HG02938 (cell line): ENCODE results near the gene IFNL4.
"Not testable (repeated sequence)": the region's sequence is repeated elsewhere in the genome, so short reads cannot be mapped to it uniquely, and the experiment has no call there.

Source experiments
- ATAC-seq: cut with Tn5 transposase; IDR thresholded peaks from one replicate; pipeline ENCODE4 v1.9.1; 2021; ENCODE audit warnings: mild to moderate bottlenecking, moderate library complexity; ENCODE audit not compliant: unreplicated experiment

IFNL4 gene

GRCh38 chr19:39224910-39225309 is 23.7 kb downstream of the IFNL4 start:
- no peak for ATAC-seq

- ATAC-seq, result no peak
These were observed 24.9 kb downstream of the IFNL4 start for GRCh38 chr19:39223703-39224279.

GRCh38 chr19:39219108-39219507 is 29.5 kb downstream of the IFNL4 start:
- ATAC-seq, result not testable (repeated sequence)

- ATAC-seq, result no peak
These were observed 30.2 kb downstream of the IFNL4 start for GRCh38 chr19:39218230-39219007.

DNA sequence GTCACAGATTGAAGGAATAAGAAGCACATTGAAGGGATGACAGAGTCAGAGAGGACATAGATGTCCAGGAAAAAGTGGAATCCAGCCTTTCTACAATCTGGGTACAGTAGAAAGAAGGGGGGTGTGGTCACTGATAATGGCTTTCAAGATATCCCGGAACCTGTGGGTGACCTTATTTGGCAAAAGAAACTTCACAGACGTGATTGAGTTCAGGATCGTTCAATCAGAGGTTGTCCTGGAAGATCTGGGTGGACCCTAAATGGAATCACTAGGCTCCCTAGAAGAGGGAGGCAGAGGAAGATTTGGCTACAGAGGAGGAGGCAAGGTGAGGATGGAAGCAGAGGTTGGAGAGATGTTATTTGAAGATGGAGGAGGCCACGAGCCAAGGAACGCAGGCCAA is 31.6 kb downstream of the IFNL4 start:
- ATAC-seq, result no peak

GRCh38 chr19:39215323-39215722 is 33.3 kb downstream of the IFNL4 start:
- ATAC-seq, result not testable (repeated sequence)

DNA sequence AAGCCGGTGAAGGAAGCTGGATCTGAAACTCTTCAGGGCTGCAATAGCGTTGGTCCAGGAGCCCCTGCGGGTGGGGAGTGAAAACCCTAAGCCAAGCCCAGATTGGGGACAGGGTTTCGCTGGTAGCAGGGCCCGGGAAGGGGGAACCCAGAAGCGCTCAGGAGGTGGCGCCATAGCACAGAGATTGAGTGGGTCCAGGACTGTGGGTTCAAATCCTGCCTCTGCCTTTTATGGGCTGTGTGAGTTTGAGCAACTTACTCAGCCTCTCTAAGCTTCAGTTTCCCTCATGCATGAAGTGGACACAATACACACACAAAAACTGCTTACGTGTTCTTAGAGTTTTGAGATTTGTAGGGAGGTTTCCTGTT is 36.3 kb downstream of the IFNL4 start:
- no peak for ATAC-seq

DNA sequence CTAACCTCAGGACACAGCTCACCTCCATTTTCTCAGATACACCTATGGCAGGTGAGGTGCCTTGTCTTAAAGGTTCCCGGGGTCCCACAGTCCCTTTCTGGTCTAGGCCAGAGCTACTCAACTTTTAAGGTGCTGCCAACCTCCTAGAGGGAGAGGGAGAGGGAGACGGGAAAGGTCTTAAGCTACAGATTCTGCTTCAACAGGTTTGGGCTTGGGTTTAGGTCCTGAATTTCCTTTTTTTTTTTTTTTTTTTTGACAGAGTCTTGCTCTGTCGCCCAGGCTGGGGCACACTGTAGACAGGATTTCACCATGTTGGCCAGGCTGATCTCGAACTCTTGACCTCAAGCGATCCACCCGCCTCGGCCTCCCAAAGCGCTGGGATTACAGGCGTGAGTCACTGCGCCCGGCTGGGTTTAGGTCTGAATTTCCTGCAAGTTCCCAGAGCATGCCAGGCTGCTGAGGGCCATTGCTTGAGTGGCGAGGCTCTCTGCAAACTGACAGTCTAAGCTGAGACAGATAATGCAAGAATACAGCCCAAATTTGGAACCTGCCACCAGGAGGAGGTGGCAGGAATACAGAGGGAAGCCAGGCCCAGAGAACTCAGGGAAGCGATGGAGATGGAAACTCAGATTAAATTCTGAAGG is 36.8 kb downstream of the IFNL4 start:
- no peak for ATAC-seq

DNA sequence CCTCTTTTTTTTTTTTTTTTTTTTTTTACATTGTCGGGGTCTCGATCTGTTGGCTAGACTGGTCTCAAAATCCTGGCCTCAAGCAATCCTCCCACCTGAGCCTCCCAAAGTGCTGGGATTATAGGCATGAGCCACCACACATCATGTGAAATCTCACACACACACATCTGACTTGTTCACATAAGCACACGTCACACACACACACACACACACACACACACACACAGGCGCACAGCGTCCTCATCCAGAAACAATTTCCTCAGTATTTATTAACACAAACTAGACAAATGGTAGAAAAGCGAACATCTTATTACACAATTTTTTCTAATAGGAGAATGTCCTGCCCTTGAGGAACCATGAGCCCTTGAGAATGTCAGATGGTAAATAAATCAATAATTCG is 39.5 kb downstream of the IFNL4 start:
- ATAC-seq, result no peak

DNA sequence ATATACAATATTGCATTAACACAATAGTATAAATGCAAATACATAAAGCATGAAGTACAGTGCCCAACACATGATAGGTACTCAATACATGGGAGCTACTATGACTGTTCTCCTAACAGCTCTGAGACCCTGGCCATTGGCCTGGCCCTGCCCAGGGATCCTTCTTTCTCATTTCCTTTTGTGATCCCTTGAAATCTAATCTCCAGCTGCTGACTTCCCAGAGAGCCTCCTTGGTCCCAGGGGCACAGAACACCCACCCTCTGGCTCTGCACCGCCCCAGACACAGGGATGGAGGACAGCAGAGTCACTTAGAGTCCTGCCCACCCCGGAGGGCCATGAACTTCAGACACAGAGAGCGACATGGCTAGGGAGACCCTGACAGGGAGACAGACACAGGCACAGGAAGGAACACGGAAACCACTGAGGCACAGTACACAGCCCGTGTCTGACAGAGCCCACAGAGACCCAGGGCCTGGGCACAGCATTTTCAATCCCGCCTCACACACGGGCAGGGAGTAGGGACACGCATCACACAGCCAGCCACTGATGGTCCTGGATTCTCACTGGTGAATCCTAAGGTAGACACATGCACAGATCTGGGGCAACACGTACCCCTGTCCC is 40.4 kb downstream of the IFNL4 start:
- no peak for ATAC-seq

DNA sequence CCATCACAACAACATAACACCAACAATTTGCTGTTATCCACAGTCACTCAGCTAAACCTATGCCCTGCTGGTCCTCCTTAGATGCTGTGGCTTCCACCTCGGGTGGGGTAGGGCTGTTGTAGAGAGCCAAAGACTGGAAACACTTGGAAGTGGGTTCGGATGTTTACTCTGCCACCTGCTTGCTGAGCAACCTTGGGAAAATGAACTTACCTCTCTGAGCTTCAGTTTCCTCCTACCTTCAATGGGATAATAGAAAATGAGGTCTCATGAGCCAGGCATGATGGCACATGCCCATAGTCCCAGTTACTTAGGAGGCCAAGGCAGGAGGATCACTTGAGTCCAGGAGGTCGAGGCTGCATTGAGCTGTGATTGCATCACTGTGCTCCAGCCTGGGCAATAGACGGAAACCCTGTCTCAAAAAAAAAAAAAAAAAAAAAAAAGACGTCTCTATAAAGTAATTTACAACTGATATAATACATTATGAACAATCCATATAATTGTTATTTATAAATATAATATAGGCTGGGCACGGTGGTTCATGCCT is 41.3 kb downstream of the IFNL4 start:
- ATAC-seq, result no peak

DNA sequence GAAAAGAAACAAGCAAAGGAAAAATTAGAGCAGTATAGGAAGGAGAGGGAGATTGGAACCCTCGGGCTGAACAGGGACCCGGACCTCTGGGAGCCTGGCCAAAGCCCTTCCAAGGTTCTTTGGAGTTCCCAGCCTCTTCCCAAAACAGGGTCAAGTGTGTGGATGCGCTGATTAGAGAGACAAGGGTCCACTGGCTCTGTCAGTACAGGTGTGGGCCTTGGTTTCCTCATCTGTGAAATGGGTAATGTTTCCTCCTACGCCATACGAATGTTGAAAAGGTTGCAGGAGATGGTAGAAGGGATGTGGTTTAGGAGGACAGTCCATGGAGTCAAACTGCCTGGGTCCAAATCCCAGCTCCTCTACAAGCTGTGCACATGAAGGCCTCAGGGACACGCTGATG is 42.5 kb downstream of the IFNL4 start:
- ATAC-seq, result no peak

GRCh38 chr19:39205449-39205764 is 43.2 kb downstream of the IFNL4 start:
- ATAC-seq, result no peak

GRCh38 chr19:39203372-39204341 is 45.0 kb downstream of the IFNL4 start, which contains the start of gene SYCN:
SYCN (minus strand) TSS chr19:39204263; CDS start chr19:39204254, 9 bp downstream.
- ATAC-seq, result no peak

DNA sequence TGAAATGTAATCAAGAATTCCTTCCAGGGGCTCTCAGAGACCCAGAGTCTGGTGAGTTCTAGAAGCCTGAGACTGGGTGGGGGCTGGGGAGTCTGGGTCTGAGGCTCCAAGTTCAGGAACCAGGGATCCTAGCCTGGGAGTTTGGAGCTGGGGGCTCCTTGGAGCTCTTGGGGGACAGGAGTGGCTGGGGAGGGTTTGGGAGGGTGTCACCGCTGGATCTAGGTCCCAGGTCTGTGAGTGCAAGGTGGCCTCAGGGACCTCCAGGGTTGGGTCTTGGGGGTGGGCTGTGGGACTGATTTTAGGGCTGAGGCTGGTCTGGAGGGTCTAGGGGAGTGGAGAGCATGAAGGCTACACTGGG is 45.7 kb downstream of the IFNL4 start:
- no peak for ATAC-seq

DNA sequence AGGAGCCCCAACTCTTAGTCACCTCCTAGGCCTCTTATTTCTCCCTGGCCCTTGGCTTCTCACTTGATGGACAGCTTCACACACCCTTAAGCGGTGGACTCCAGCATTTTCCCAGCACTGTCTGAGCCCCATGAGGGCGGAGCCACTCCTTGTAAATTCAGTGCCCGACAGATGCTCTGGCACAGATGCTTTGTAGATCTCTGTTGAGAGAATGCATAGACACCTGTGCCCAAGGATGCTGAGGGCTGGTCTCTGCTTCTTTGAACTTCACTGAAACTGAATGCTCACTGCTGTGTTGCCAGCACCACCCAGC is 47.9 kb downstream of the IFNL4 start:
- ATAC-seq, result no peak

GRCh38 chr19:39200066-39200802 is 48.4 kb downstream of the IFNL4 start:
- ATAC-seq, result no peak

DNA sequence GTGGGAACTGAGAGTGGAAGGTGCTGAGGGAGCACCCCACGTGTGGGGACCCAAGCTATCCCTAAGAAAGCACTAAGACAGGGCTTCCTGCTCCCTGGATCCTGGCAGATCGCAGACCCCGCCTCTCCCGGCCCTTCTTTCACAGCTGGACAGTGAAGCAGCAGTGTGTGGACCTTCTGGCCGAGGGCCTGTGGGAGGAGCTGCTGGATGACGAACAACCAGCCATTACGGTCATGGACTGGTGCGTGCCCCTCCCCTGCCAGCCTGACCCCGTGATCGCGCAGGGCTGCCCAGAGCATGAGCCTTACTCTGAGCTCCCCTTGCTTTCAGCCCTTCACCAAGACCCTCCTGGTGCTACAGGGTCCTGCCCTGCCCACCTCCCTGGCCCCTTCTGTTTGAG is 49.6 kb downstream of the IFNL4 start:
- ATAC-seq, result no peak

DNA sequence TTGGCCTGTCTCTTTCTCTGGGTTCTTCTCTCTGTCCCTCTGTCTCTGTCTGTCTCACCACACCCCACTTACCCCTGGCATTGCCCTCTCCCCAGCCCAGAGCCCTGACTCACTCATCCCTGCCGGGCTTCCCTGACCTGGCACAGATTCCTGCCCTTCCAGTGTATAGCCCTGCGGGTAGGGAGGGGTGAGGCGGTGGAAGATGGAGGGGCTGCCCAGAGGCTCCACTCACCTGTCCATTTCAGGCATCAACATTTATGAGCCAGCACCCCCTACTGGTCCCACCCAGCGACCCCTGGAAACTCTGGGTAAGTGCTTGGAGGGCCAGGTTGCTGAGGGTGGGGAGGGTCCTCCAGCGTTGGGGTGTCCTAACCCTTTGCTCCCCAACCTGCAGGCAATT is 50.8 kb downstream of the IFNL4 start:
- ATAC-seq, result no peak
